Testis (tissue), 3 donors: ENCODE data around the gene STX1A. TPM values are rescaled to one million over a fixed set of nuclear protein-coding genes. Genes with fewer than 3 reads are reported as not detected.

Source experiments
- DNase-seq: peaks from one replicate; pipeline ENCODE4 v3.0.0-alpha.2; 2019
- H3K27ac ChIP-seq, 2 donors: fragments of 200-600 bp; sonication (generic); one replicate each; pipeline ENCODE4 v1.5.1; 2019
- H3K27me3 ChIP-seq: fragments of 200-600 bp; sonication (generic); one replicate; pipeline ENCODE4 v1.5.1; 2019
- H3K36me3 ChIP-seq: fragments of 200-600 bp; sonication (generic); one replicate; pipeline ENCODE4 v1.5.1; 2017; ENCODE audit warnings: low read depth; ENCODE audit errors: missing control alignments
- H3K4me1 ChIP-seq: fragments of 200-600 bp; sonication (generic); one replicate; pipeline ENCODE4 v1.5.1; 2019
- H3K4me3 ChIP-seq, 2 donors: fragments of 200-600 bp; sonication (generic); one replicate each; pipeline ENCODE4 v1.5.1; 2017 to 2019
- H3K9me3 ChIP-seq: fragments of 200-600 bp; sonication (generic); one replicate; pipeline ENCODE4 v1.5.1; 2017
- POLR2A ChIP-seq: fragments of 450-650 bp; IDR thresholded peaks from one replicate; pipeline ENCODE4 v1.6.1; 2017; ENCODE audit warnings: antibody characterized with exemption, mild to moderate bottlenecking, moderate library complexity
- WGBS, 2 donors: methylation state at CpG; one replicate each; pipeline ENCODE4 v1.1.5; 2018; 5-methylcytosine and 5-hydroxymethylcytosine counted together
- intact Hi-C: fragments of 100-400 bp; cut with DNase I; formaldehyde crosslinking; loops from one replicate; pipeline ENCODE4 v1.15.1; 2023; ENCODE audit warnings: low total_unique reads
- polyA plus RNA-seq: library from polyadenylated mRNA; stranded (reverse); fragments of 350-450 nt; fragmentation: Illumina TruSeq; extraction: RNeasy Lipid Tissue Mini Kit (QIAGEN cat#74804); gene quantifications from one replicate; pipeline ENCODE4 v1.2.3, GENCODE V29; 2014; ENCODE audit warnings: low read depth, low replicate concordance; ENCODE audit not compliant: insufficient read depth
- total RNA-seq, 2 donors: library from RNA; depleted of rRNA; stranded (reverse); fragments of >200 nt; gene quantifications; one replicate each; pipeline ENCODE4 v1.2.3, GENCODE V29; 2016
- TF ChIP-seq, protein P1 (sequence below), 3 experiments: fragments of 450-650 bp in 2 of 3; fragments of 200-600 bp in 1 of 3; sonication (generic) in 1 of 3; IDR thresholded peaks; one replicate each; pipeline ENCODE4 v1.5.1; 2016 to 2019; ENCODE audit warnings: antibody characterized with exemption in 3 of 3, mild to moderate bottlenecking in 2 of 3, moderate library complexity in 1 of 3

The STX1A gene
- total and polyA plus RNA-seq, 3 donors from 2014 or later = 13.2 to 28.2 (median 24.7) TPM

DNA sequence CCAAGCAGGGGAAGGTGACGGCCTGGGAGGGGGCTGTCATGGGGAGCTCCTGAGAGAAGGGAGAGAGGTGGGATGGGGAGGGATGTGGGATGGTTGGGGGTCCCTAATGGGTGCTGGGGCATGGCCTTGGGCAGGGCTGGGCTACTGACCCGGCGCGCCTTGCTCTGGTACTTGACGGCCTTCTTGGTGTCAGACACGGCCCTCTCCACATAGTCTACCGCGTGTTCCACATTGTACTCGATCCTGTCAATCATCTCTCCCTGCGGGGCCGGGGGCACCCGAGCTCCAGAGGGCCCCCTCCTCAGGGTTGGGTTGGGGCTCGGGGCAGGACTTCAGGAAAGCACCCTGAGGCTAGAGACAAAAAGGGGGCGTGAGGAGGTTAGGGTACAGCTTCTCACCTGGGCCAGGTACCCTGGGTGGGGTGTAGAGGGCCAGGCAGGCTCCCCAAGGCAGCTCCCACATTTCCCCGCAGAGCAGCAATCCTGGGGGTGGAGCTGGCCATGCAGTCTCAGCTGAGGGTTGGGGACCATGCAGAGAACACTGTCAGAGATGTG, 18.8 kb downstream of the STX1A start:
- 83 to 87% methylated on average over 14 to 15 of the region's 15 CpGs for WGBS, 2 donors
- Histone ChIP-seq H3K27me3 (no peaks in the 10 kb centered on the region), H3K36me3 (no peaks in the 10 kb centered on the region), H3K4me1 (peaks cover 5% of the 10 kb centered on the region), H3K4me3 (no peak overlapping the region), H3K9me3 (no peaks in the 10 kb centered on the region), H3K27ac (no peak overlapping the region)
- intact Hi-C loops = no loop called here
- no peak for DNase-seq
- no peak for TF ChIP-seq POLR2A
- TF ChIP-seq, protein P1, sequence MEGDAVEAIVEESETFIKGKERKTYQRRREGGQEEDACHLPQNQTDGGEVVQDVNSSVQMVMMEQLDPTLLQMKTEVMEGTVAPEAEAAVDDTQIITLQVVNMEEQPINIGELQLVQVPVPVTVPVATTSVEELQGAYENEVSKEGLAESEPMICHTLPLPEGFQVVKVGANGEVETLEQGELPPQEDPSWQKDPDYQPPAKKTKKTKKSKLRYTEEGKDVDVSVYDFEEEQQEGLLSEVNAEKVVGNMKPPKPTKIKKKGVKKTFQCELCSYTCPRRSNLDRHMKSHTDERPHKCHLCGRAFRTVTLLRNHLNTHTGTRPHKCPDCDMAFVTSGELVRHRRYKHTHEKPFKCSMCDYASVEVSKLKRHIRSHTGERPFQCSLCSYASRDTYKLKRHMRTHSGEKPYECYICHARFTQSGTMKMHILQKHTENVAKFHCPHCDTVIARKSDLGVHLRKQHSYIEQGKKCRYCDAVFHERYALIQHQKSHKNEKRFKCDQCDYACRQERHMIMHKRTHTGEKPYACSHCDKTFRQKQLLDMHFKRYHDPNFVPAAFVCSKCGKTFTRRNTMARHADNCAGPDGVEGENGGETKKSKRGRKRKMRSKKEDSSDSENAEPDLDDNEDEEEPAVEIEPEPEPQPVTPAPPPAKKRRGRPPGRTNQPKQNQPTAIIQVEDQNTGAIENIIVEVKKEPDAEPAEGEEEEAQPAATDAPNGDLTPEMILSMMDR (IDR thresholded peaks at IDR 0.05) = no peak

DNA sequence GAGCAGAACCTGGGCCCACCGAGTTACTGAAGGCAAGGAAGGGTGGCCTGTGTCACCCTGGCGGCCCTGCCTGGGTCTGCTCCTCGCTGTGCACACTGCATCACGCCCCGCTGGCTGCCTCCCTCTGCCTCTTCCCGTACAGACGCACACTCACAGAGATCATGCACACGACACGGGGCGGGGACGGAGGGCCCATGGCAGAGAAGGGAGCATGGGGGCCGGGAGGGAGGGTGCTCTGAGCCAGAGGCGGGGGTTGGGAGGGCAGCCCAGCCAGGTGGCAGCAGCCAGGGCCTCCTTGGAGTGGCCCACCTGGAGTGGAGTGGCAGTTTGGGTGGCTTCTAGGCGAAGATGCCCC, 19.4 kb downstream of the STX1A start:
- WGBS, 2 donors = 88 to 89% methylated on average over 3 to 14 of the region's 14 CpGs
- TF ChIP-seq POLR2A = no peak
- TF ChIP-seq, protein P1 (IDR thresholded peaks at IDR 0.05) = no peak
- Histone ChIP-seq H3K9me3 (no peaks in the 10 kb centered on the region), H3K27me3 (no peaks in the 10 kb centered on the region), H3K4me3 (no peak overlapping the region), H3K4me1 (peaks cover 5% of the 10 kb centered on the region), H3K27ac (no peak overlapping the region), H3K36me3 (no peaks in the 10 kb centered on the region)
- intact Hi-C loops = no loop called here
- no peak for DNase-seq

DNA sequence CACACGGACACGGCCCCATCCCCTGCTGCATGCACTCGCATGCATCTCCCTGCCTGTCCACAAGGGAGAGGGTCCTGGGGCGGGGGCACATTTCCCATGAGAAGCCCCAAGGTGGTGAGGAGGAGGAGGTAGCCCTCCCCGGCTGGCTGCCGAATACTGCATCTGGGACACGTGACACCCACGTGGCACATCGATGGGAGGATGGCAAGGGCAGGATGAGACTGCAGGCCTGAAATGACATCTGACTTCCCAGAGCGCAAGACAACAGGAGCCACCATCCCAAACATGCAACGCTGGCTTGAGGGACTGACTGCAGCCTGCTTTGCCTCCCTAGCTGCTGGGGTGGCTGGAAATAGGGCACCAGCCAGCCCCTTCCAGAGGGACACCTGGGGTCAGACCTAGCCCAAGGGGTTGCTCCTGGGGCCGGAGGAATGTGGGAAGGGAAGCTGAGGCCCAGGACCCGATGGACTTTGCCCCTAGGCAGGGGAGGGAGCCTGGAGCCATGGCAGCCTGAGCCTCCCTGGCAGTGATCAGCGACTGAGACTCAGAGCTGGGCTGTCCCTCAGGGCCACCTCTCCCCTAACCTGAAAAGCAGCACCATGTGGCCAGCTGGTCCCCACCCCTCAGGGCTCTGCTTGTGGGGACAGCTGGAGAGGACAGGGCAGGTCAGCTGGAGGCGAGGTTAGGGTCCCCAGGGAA, 19.9 kb downstream of the STX1A start:
- intact Hi-C loops = no loop called here
- TF ChIP-seq, protein P1 (IDR thresholded peaks at IDR 0.05) = no peak
- no peak for TF ChIP-seq POLR2A
- H3K4me1 ChIP-seq = peaks cover 5% of the 10 kb centered on the region
- no peaks in the 10 kb centered on the region for H3K27me3 ChIP-seq
- DNase-seq = no peak
- H3K36me3 ChIP-seq = no peaks in the 10 kb centered on the region
- no peak overlapping the region for H3K27ac ChIP-seq
- no peaks in the 10 kb centered on the region for H3K9me3 ChIP-seq
- H3K4me3 ChIP-seq = no peak overlapping the region
- 75 to 91% methylated on average over 8 to 13 of the region's 15 CpGs for WGBS, 2 donors

DNA sequence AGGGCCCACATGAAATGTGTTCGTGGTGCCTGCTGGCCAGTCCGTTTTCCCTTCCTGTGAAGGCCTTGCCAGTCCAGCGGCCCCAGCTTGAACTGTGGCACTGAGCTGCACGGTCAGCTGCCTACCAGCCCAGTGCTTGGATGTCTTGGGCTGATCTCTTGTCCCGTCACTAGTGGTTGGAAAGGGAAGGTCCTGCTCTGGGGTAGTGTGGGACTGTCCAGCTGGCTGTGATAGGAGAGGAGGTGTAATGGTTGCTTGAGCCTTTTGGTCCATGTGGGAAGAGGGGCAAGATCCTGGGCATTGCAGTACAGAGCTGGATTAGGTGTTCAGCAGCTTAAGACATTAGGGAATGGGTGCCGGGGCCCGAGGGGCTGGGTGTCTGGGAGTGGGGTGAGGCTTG, 21.1 kb downstream of the STX1A start:
- TF ChIP-seq, protein P1 (IDR thresholded peaks at IDR 0.05) = no peak
- no peak for TF ChIP-seq POLR2A
- Histone ChIP-seq H3K9me3 (no peaks in the 10 kb centered on the region), H3K4me3 (no peak overlapping the region), H3K27me3 (no peaks in the 10 kb centered on the region), H3K27ac (no peak overlapping the region), H3K36me3 (no peaks in the 10 kb centered on the region), H3K4me1 (peaks cover 3% of the 10 kb centered on the region)
- DNase-seq = no peak
- intact Hi-C loops = no loop called here
- WGBS, 2 donors = 70 to 80% methylated on average over 5 to 7 of the region's 7 CpGs

DNA sequence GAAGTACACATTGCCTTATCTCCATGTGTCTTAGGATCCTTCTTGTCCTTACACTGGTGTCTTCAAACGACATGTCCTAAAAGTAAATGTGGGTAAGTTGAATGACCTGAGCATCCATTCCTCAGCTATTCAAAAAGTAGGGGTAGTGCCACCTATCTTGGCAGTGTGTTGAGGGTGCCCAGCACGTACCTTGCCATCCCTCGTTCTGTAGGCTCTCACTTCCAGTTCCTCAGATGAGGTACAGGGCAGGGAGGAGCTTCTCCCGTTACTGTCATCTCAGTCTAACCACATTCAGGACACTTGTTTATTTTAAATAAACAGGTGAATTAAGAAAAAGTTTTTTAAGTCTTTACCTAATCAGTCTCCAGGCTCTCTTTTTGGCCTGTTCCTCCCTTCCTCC, 23.1 kb downstream of the STX1A start:
- H3K4me1 ChIP-seq = peaks cover 6% of the 10 kb centered on the region
- H3K9me3 ChIP-seq = no peaks in the 10 kb centered on the region
- WGBS, 2 donors = 91 to 92% methylated on average over 4 of the region's 4 CpGs
- H3K27ac ChIP-seq = no peak overlapping the region
- H3K36me3 ChIP-seq = no peaks in the 10 kb centered on the region
- DNase-seq = no peak
- intact Hi-C loops = no loop called here
- H3K4me3 ChIP-seq = no peak overlapping the region
- H3K27me3 ChIP-seq = no peaks in the 10 kb centered on the region
- TF ChIP-seq, protein P1 (IDR thresholded peaks at IDR 0.05) = no peak
- TF ChIP-seq POLR2A = no peak
